SK-N-MC (cell line): Measurements from ENCODE around the gene ST3GAL4.

Experiments used
- DNase-seq: peaks from one replicate; pipeline ENCODE4 v3.0.0-alpha.2; 2011; ENCODE audit warnings: low read depth, low spot score
- H3K27ac ChIP-seq: fragments of 200-600 bp; sonication (generic); 2 replicates; pipeline ENCODE4 v1.5.1; 2016; ENCODE audit warnings: mixed run types
- H3K36me3 ChIP-seq: fragments of 200-600 bp; sonication (generic); 2 replicates; pipeline ENCODE4 v1.6.1; 2017; ENCODE audit warnings: antibody characterized with exemption, low read length, mixed read lengths; ENCODE audit not compliant: insufficient read depth
- H3K4me3 ChIP-seq: fragments of 200-600 bp; sonication (generic); 2 replicates; pipeline ENCODE4 v1.5.1; 2016
- H3K9ac ChIP-seq: fragments of 200-600 bp; sonication (generic); 2 replicates; pipeline ENCODE4 v1.8.0; 2017; ENCODE audit warnings: mixed run types, mixed read lengths; ENCODE audit not compliant: insufficient read length
- H3K9me3 ChIP-seq: fragments of 200-600 bp; sonication (generic); 2 replicates; pipeline ENCODE4 v1.6.1; 2017; ENCODE audit warnings: low read depth, mild to moderate bottlenecking, antibody characterized with exemption, low read length, moderate library complexity, mixed read lengths
- EZH2 ChIP-seq: fragments of 200-600 bp; sonication (generic); IDR thresholded peaks from one replicate; pipeline ENCODE4 v1.6.1; 2017; ENCODE audit warnings: antibody characterized with exemption
- FOXP2 ChIP-seq: optimal IDR thresholded peaks from 2 replicates; pipeline ENCODE3; 2011; ENCODE audit warnings: mild to moderate bottlenecking, moderate library complexity; ENCODE audit not compliant: insufficient read depth; ENCODE audit errors: extremely low read length, control extremely low read depth
- POLR2AphosphoS5 ChIP-seq: IDR thresholded peaks from 2 replicates; pipeline ENCODE4 v1.6.1; 2012; ENCODE audit warnings: mild to moderate bottlenecking, low read depth, low read length, borderline replicate concordance

Gene ST3GAL4

GRCh38 chr11:126418887-126419286 is 63.4 kb downstream of the ST3GAL4 start:
- H3K27ac ChIP-seq, result no peak overlapping the region
- TF ChIP-seq POLR2AphosphoS5, result no peak
- no peak for TF ChIP-seq EZH2
- no peak for TF ChIP-seq FOXP2

GRCh38 chr11:126419801-126420697 is 64.6 kb downstream of the ST3GAL4 start:
- Histone ChIP-seq H3K9ac (no peak overlapping the region), H3K4me3 (no peak overlapping the region), H3K9me3 (no peaks in the 10 kb centered on the region), H3K36me3 (no peaks in the 10 kb centered on the region; the same call in 1 of the 2 replicates), H3K27ac (no peak overlapping the region)
- TF ChIP-seq POLR2AphosphoS5 (no peak), EZH2 (no peak), FOXP2 (no peak)
- DNase-seq, result no peak

More at GRCh38 chr11:126418887-126419286, 63.4 kb downstream of the ST3GAL4 start:
- H3K9ac ChIP-seq, result no peak overlapping the region
- peaks cover under 1% of the 10 kb centered on the region; the same call in 1 of the 2 replicates for H3K36me3 ChIP-seq
- no peaks in the 10 kb centered on the region for H3K9me3 ChIP-seq
- H3K4me3 ChIP-seq, result no peak overlapping the region
- DNase-seq, result no peak

- no peaks in the 10 kb centered on the region for H3K9me3 ChIP-seq
- no peak overlapping the region for H3K9ac ChIP-seq
- TF ChIP-seq POLR2AphosphoS5, result no peak
- TF ChIP-seq EZH2, result no peak
- no peak for TF ChIP-seq FOXP2
- no peaks in the 10 kb centered on the region for H3K36me3 ChIP-seq
- no peak overlapping the region for H3K27ac ChIP-seq
- no peak for DNase-seq
- H3K4me3 ChIP-seq, result no peak overlapping the region
These were observed 65.3 kb downstream of the ST3GAL4 start for GRCh38 chr11:126420698-126421256.

- H3K36me3 ChIP-seq, result no peaks in the 10 kb centered on the region
- DNase-seq, result no peak
- H3K4me3 ChIP-seq, result no peak overlapping the region
- H3K27ac ChIP-seq, result no peak overlapping the region
- TF ChIP-seq EZH2 (no peak), FOXP2 (no peak), POLR2AphosphoS5 (no peak)
- H3K9me3 ChIP-seq, result no peaks in the 10 kb centered on the region
- no peak overlapping the region for H3K9ac ChIP-seq
These were observed 65.8 kb downstream of the ST3GAL4 start for GRCh38 chr11:126421271-126421671.

GRCh38 chr11:126422446-126422845 is 67.0 kb downstream of the ST3GAL4 start:
- H3K27ac ChIP-seq, result no peak overlapping the region
- DNase-seq, result no peak
- H3K36me3 ChIP-seq, result no peaks in the 10 kb centered on the region
- TF ChIP-seq POLR2AphosphoS5, result no peak
- no peak for TF ChIP-seq EZH2
- no peak for TF ChIP-seq FOXP2
- no peak overlapping the region for H3K4me3 ChIP-seq
- H3K9me3 ChIP-seq, result no peaks in the 10 kb centered on the region
- H3K9ac ChIP-seq, result no peak overlapping the region

- H3K4me3 ChIP-seq, result no peak overlapping the region
- H3K9ac ChIP-seq, result no peak overlapping the region
- H3K36me3 ChIP-seq, result no peaks in the 10 kb centered on the region
- no peak overlapping the region for H3K27ac ChIP-seq
- H3K9me3 ChIP-seq, result no peaks in the 10 kb centered on the region
- no peak for DNase-seq
- no peak for TF ChIP-seq POLR2AphosphoS5
- TF ChIP-seq EZH2, result no peak
- no peak for TF ChIP-seq FOXP2
These were observed 67.7 kb downstream of the ST3GAL4 start for GRCh38 chr11:126423154-126423553.

GRCh38 chr11:126423743-126424142 is 68.3 kb downstream of the ST3GAL4 start:
- TF ChIP-seq FOXP2, result no peak
- TF ChIP-seq EZH2, result no peak
- TF ChIP-seq POLR2AphosphoS5, result no peak
- Histone ChIP-seq H3K36me3 (no peaks in the 10 kb centered on the region), H3K4me3 (no peak overlapping the region), H3K27ac (no peak overlapping the region), H3K9me3 (no peaks in the 10 kb centered on the region), H3K9ac (no peak overlapping the region)
- no peak for DNase-seq

GRCh38 chr11:126424471-126425039 is 69.1 kb downstream of the ST3GAL4 start:
- TF ChIP-seq FOXP2 (no peak), EZH2 (no peak), POLR2AphosphoS5 (no peak)
- no peaks in the 10 kb centered on the region for H3K36me3 ChIP-seq
- H3K9ac ChIP-seq, result no peak overlapping the region
- no peak for DNase-seq
- H3K4me3 ChIP-seq, result no peak overlapping the region
- H3K9me3 ChIP-seq, result no peaks in the 10 kb centered on the region
- no peak overlapping the region for H3K27ac ChIP-seq
